NB4 (cell line): ENCODE measurements around the gene CNTLN.

Source experiments
- DNase-seq: peaks from one replicate; pipeline ENCODE4 v3.0.0; 2010; ENCODE audit warnings: low read depth
- H3K4me3 ChIP-seq: one replicate; pipeline ENCODE4 v1.5.1; 2011; ENCODE audit warnings: mild to moderate bottlenecking, low read depth, low read length, moderate library complexity
- MYC ChIP-seq: IDR thresholded peaks from 2 replicates; pipeline ENCODE4 v1.6.1; 2011; ENCODE audit warnings: low read depth, low read length
- POLR2A ChIP-seq: IDR thresholded peaks from 2 replicates; pipeline ENCODE4 v1.6.1; 2011; ENCODE audit warnings: mild to moderate bottlenecking; ENCODE audit not compliant: insufficient read length; ENCODE audit errors: extremely low read depth
- TF ChIP-seq, protein P1 (sequence below): IDR thresholded peaks from 2 replicates; pipeline ENCODE4 v1.6.1; 2011; ENCODE audit warnings: low read depth, low read length
- TF ChIP-seq, protein P2 (sequence below): IDR thresholded peaks from one replicate; pipeline ENCODE4 v1.5.1; 2012; ENCODE audit warnings: low read depth, low read length

Gene CNTLN

DNA sequence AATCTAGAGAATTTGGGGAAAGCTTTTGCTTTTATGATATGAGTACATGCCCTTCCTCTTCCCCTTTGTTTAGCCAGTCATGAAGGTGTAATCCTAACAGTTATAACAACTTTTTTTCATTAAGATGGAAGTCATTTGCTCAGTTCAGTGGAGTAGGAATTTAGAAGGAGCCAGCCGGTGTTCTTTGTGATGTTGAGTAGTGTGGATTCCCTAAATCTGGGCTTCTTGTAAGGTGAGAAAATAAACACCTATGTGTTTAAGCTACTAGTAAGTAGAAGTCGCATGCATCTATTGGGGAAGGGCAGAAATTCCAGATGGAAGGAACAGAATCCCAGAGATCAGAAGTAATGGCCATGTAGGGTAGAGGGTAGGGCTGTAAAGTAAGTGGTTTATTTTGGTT is 13.6 kb upstream of the CNTLN start:
- no peak overlapping the region for H3K4me3 ChIP-seq

DNA sequence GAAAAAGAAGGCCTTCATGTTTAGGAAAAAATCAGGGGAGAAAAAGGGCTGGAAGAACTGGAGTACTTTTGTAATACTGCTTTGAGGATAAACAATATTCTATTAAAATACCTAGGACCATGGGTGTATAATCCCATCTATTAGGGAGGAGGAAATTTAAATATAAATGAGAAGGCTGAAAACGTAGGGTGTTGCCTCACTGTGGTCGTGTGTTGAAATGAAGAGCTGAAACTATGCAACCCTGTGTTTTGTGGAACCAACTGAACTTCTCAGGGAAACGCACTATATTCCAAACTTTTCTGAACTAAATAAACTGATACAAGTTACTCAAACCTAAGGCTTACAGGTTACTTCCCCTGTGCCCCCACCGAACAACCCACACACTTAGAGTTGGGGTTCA is 4.5 kb upstream of the CNTLN start:
- DNase-seq = peak; percentile 71
- TF ChIP-seq, protein P1, sequence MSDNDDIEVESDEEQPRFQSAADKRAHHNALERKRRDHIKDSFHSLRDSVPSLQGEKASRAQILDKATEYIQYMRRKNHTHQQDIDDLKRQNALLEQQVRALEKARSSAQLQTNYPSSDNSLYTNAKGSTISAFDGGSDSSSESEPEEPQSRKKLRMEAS = no peak
- TF ChIP-seq POLR2A = no peak

More for the DNA sequence above, 13.6 kb upstream of the CNTLN start:
- TF ChIP-seq, protein P1 = no peak
- TF ChIP-seq, protein P2, sequence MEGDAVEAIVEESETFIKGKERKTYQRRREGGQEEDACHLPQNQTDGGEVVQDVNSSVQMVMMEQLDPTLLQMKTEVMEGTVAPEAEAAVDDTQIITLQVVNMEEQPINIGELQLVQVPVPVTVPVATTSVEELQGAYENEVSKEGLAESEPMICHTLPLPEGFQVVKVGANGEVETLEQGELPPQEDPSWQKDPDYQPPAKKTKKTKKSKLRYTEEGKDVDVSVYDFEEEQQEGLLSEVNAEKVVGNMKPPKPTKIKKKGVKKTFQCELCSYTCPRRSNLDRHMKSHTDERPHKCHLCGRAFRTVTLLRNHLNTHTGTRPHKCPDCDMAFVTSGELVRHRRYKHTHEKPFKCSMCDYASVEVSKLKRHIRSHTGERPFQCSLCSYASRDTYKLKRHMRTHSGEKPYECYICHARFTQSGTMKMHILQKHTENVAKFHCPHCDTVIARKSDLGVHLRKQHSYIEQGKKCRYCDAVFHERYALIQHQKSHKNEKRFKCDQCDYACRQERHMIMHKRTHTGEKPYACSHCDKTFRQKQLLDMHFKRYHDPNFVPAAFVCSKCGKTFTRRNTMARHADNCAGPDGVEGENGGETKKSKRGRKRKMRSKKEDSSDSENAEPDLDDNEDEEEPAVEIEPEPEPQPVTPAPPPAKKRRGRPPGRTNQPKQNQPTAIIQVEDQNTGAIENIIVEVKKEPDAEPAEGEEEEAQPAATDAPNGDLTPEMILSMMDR = no peak
- TF ChIP-seq POLR2A (no peak), MYC (no peak)
- DNase-seq = no peak

DNA sequence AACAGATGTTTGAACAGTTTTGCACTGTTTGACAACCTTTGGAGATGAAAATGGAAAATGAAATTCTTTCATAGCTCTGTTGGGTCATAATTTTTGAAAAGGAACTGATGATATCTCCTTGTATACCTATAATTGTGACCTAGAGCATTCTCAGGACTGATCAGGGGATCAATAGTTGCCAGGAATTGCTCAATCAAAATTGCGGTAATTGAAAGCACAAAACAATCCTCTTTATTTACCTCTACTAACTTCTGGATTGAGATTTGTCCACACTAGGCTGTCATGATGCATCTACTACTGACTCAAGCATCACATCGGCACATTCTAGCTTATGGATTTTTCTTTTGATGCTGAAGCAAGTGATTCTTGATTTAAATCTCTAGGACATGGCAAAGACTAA is 4.1 kb upstream of the CNTLN start:
- H3K4me3 ChIP-seq = no peak overlapping the region
- TF ChIP-seq, protein P1 = no peak
- TF ChIP-seq MYC (no peak), POLR2A (no peak)
- TF ChIP-seq, protein P2 = no peak
- no peak for DNase-seq

More for the DNA sequence above, 4.5 kb upstream of the CNTLN start:
- no peak overlapping the region for H3K4me3 ChIP-seq

DNA sequence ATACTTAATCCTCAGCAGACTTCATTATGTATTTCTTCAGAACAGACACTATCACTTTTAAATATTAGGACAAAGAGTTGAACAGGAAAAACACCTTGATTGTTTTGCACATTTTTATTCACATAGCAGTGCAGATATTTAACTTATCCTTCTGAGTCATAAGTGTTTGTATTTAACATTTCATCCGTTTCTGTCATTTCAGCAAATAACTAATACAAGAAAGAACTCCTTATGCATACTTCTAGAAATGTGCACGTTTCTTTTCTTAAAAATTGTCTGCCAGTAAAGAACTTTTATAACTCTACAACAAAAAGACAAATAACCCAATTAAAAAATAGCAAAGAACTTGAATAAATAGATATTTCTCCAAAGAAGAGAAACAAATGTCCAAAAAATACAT is 3.3 kb upstream of the CNTLN start:
- H3K4me3 ChIP-seq = no peak overlapping the region
- DNase-seq = no peak
- no peak for TF ChIP-seq MYC
- TF ChIP-seq, protein P2 = no peak
- TF ChIP-seq POLR2A = no peak
- TF ChIP-seq, protein P1 = no peak

DNA sequence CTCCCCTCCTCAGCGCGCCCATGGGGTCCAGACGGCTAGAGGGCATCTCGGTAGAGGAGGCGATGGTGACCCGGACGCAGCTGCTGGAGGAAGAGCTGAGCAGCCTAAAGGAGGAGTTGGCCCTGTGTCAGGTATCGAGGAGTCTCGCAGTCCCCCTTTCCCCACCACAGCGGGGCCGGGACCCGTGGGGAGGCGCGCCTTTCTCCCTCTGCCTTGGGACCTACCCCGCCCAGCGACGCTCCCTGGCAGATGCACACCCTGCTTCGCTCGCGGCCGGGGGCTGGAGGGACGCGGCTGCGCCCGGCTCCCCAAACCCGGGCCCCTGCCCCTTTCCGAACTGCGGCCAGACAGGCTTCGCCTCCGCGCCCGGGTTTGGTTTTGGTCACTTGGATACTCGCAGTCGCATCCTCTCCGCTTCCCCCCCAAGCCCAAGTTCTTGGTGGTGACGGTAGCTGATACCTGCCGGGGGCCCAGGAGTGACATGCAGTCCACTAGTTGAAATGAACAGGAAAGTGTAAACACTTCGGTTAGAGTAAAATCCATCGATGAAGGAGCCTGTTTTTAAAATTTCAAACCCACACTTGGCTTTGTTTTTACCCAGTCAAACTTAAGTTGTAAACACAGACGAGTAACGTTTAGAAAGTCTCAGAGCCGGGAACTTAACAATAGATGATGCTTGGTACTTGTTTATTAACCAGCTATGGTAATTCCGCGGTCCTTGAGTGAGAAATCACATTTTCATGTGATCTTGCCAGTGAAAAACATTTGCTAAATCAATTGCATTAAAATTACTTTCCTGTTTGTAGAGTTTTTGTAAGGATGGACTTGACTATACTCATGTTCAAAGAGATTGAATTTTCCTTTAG is 688 bp downstream of the CNTLN start:
- peak overlapping the region; percentile 77 for H3K4me3 ChIP-seq
- peak; percentile 82 for DNase-seq
- TF ChIP-seq MYC = no peak; the same call in 1 of the 2 replicates
- TF ChIP-seq, protein P1 = no peak
- TF ChIP-seq, protein P2 = no peak
- no peak for TF ChIP-seq POLR2A

DNA sequence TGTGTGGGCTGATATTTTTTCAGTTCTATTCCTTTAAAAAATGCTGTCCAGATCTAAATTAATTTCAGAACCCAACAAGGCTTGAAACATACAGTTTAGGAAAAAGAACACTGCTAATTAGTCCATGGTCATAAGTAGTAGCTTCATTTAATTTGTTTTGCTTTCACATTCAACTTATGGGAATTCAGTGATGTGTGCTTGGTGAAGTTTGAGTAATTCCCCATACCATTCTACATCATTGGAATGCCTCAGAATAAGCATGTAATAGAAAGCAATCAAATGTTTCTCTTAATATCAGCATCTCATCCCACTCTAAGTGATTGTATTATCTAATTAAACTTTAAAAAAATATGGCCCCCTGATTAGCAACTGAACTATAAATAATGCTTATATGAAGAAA is 2.7 kb downstream of the CNTLN start:
- H3K4me3 ChIP-seq = no peak overlapping the region
- TF ChIP-seq POLR2A = no peak
- TF ChIP-seq MYC = no peak
- TF ChIP-seq, protein P2 = no peak
- TF ChIP-seq, protein P1 = no peak
- no peak for DNase-seq
